ENCODE data around the gene CYP2F1. TPM values are rescaled to one million over a fixed set of nuclear protein-coding genes. Genes with fewer than 3 reads are reported as not detected.

The CYP2F1 gene
- total and polyA plus RNA-seq, 2 experiments from 2014 or later: 1.1 TPM; not detected in 1

GRCh38 chr19:41128692-41129091, 14.5 kb downstream of the CYP2F1 start:
- peaks cover 8% of the 10 kb centered on the region; the same call in 1 of the 2 replicates for H3K4me1 ChIP-seq (ENCODE audit: insufficient read depth)
- no peaks in the 10 kb centered on the region for H3K9me2 ChIP-seq (ENCODE audit: insufficient read depth)
- peaks cover 18% of the 10 kb centered on the region for H3K27me3 Mint-ChIP-seq (ENCODE audit: insufficient read depth, low read depth, poor library complexity)
- no peak overlapping the region for H3K4me3 Mint-ChIP-seq
- 0 out of 2 replicates have a peak, but pooled peaks cover 3% of the 10 kb centered on the region for H3F3A ChIP-seq (replicated peaks; ENCODE audit: low read depth)
- H3K27ac ChIP-seq (ENCODE audit: low read depth): no peak overlapping the region
- 0 out of 2 replicates have a peak overlapping the region, but pooled peaks have one; percentile 58 for H3K4me2 ChIP-seq
- ATAC-seq (no peak), DNase-seq (ENCODE audit: low spot score) (no peak)
- H3K36me3 ChIP-seq (ENCODE audit: insufficient read depth): no peaks in the 10 kb centered on the region
- no peaks in the 10 kb centered on the region; the same call in 2 of the 3 replicates for H3K36me3 Mint-ChIP-seq (ENCODE audit: low read depth)
- peaks cover 2% of the 10 kb centered on the region; the same call in 2 of the 3 replicates for H3K9me3 Mint-ChIP-seq
- H2AFZ ChIP-seq: no peak overlapping the region
- H3K27me3 ChIP-seq (ENCODE audit: insufficient read depth): 0 out of 2 replicates have a peak, but pooled peaks cover 4% of the 10 kb centered on the region
- no peaks in the 10 kb centered on the region for H3K79me2 ChIP-seq (replicated peaks; ENCODE audit: insufficient read depth)
- TF ChIP-seq, protein P1, sequence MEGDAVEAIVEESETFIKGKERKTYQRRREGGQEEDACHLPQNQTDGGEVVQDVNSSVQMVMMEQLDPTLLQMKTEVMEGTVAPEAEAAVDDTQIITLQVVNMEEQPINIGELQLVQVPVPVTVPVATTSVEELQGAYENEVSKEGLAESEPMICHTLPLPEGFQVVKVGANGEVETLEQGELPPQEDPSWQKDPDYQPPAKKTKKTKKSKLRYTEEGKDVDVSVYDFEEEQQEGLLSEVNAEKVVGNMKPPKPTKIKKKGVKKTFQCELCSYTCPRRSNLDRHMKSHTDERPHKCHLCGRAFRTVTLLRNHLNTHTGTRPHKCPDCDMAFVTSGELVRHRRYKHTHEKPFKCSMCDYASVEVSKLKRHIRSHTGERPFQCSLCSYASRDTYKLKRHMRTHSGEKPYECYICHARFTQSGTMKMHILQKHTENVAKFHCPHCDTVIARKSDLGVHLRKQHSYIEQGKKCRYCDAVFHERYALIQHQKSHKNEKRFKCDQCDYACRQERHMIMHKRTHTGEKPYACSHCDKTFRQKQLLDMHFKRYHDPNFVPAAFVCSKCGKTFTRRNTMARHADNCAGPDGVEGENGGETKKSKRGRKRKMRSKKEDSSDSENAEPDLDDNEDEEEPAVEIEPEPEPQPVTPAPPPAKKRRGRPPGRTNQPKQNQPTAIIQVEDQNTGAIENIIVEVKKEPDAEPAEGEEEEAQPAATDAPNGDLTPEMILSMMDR (conservative IDR thresholded peaks at IDR 0.05; ENCODE audit: low read depth in 2 of 2): no peak
- no peak for TF ChIP-seq STAT1 (IDR thresholded peaks at IDR 0.05; ENCODE audit: unreplicated experiment)
- TF ChIP-seq, protein P2, sequence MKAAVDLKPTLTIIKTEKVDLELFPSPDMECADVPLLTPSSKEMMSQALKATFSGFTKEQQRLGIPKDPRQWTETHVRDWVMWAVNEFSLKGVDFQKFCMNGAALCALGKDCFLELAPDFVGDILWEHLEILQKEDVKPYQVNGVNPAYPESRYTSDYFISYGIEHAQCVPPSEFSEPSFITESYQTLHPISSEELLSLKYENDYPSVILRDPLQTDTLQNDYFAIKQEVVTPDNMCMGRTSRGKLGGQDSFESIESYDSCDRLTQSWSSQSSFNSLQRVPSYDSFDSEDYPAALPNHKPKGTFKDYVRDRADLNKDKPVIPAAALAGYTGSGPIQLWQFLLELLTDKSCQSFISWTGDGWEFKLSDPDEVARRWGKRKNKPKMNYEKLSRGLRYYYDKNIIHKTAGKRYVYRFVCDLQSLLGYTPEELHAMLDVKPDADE (IDR thresholded peaks at IDR 0.05): no peak
- TF ChIP-seq ZNF114 (CRISPR knock-in tag; IDR thresholded peaks at IDR 0.05): no peak
- no peak for TF ChIP-seq NANOG (IDR thresholded peaks at IDR 0.05; ENCODE audit: borderline replicate concordance)
- TF ChIP-seq POLR2AphosphoS5 (IDR thresholded peaks at IDR 0.05; ENCODE audit: low read depth): no peak
- no peak for TF ChIP-seq REST (IDR thresholded peaks at IDR 0.05; ENCODE audit: unreplicated experiment)
- no peak for TF ChIP-seq CREB1 (CRISPR knock-in tag; IDR thresholded peaks at IDR 0.05; ENCODE audit: low read depth)
- TF ChIP-seq ZNF331 (CRISPR knock-in tag; IDR thresholded peaks at IDR 0.05; ENCODE audit: low read depth): no peak
- no peak for TF ChIP-seq EZH2 (IDR thresholded peaks at IDR 0.05; ENCODE audit: low read depth, unreplicated experiment)
- TF ChIP-seq ZNF462 (CRISPR knock-in tag; IDR thresholded peaks at IDR 0.05): no peak
- no peak for TF ChIP-seq EZH2phosphoT487 (IDR thresholded peaks at IDR 0.05; ENCODE audit: unreplicated experiment)
- TF ChIP-seq JUNB (IDR thresholded peaks at IDR 0.05; ENCODE audit: unreplicated experiment): no peak
- no peak overlapping the region for H3K4me3 ChIP-seq
- peaks cover 23% of the 10 kb centered on the region for H3K4me1 Mint-ChIP-seq
- no peaks in the 10 kb centered on the region for H4K20me1 ChIP-seq (replicated peaks; ENCODE audit: insufficient read depth)
- H3K27ac Mint-ChIP-seq: no peak overlapping the region

All from GM23338 (cell line).